ENCODE results near the gene CLPTM1. TPM values are rescaled to one million over a fixed set of nuclear protein-coding genes. Genes with fewer than 3 reads are reported as not detected.

The CLPTM1 gene
- polyA plus RNA-seq, 1 of the 3 experiments (the other 2 are of a cell fraction) = 86.5 TPM

GRCh38 chr19:44959691-44960090 is 4.5 kb downstream of the CLPTM1 start:
- H3K4me3 ChIP-seq (ENCODE audit: low read depth in 2 of 2, low read length in 1 of 2) = no peak overlapping the region
- no peak overlapping the region for H3K4me2 ChIP-seq
- no peaks in the 10 kb centered on the region for H3K9me3 ChIP-seq
- TF ChIP-seq EP300 (IDR thresholded peaks at IDR 0.05; ENCODE audit: borderline replicate concordance in 1 of 2, low read depth in 1 of 2, low read length in 1 of 2) = no peak
- no peak for TF ChIP-seq TEAD4 (IDR thresholded peaks at IDR 0.05; ENCODE audit: borderline replicate concordance, insufficient read depth)
- TF ChIP-seq MEF2A (IDR thresholded peaks at IDR 0.05; ENCODE audit: borderline replicate concordance, low read depth) = no peak
- TF ChIP-seq CTCF (IDR thresholded peaks at IDR 0.05) = no peak
- TF ChIP-seq RXRA (IDR thresholded peaks at IDR 0.05; ENCODE audit: borderline replicate concordance, low read depth) = no peak
- no peak for TF ChIP-seq MAX (IDR thresholded peaks at IDR 0.05; ENCODE audit: low read depth)
- TF ChIP-seq FOSL2 (IDR thresholded peaks at IDR 0.05; ENCODE audit: borderline replicate concordance, low read depth) = no peak
- TF ChIP-seq MXI1 (IDR thresholded peaks at IDR 0.05; ENCODE audit: low read depth, low read length) = no peak
- TF ChIP-seq PBX3 (IDR thresholded peaks at IDR 0.05) = no peak
- no peak for TF ChIP-seq IRF3 (IDR thresholded peaks at IDR 0.05; ENCODE audit: low read depth, low read length)
- no peak for TF ChIP-seq EZH2phosphoT487 (IDR thresholded peaks at IDR 0.05; ENCODE audit: borderline replicate concordance, low read depth)
- no peak for TF ChIP-seq ZBTB33 (IDR thresholded peaks at IDR 0.05; ENCODE audit: borderline replicate concordance, low read depth)
- H2AFZ ChIP-seq (ENCODE audit: low read depth) = no peak overlapping the region
- H3K27me3 ChIP-seq (ENCODE audit: insufficient read depth) = no peaks in the 10 kb centered on the region
- peaks cover under 1% of the 10 kb centered on the region for H3F3A ChIP-seq (replicated peaks; ENCODE audit: insufficient read depth)
- no peak for DNase-seq
- peaks cover 77% of the 10 kb centered on the region for H3K79me2 ChIP-seq (ENCODE audit: insufficient read depth)
- peaks cover 62% of the 10 kb centered on the region for H4K20me1 ChIP-seq (ENCODE audit: insufficient read depth)
- H3K4me1 ChIP-seq (ENCODE audit: control insufficient read depth in 1 of 2, insufficient read depth in 2 of 2, low read depth in 1 of 2, low read length in 1 of 2) = peaks cover 0 to 20% of the 10 kb centered on the region in 2 experiments; a peak in 2 of 4 replicates
- no peaks in the 10 kb centered on the region for H3K9me2 ChIP-seq
- H3K36me3 ChIP-seq (replicated peaks in 1 of 2; ENCODE audit: control insufficient read depth in 1 of 2, insufficient read depth in 2 of 2, low read length in 1 of 2) = peaks cover 4 to 15% of the 10 kb centered on the region in 2 experiments
- H3K9ac ChIP-seq = no peak overlapping the region
- 89% methylated on average over 5 of the region's 5 CpGs for WGBS (ENCODE audit: low lambda C conversion rate)
- ChIA-PET CTCF (interaction anchor here (0.5 to 1.8 kb wide), 8 partner anchors 8 to 722 kb away, joined by 3 to 4 read pairs (median 3); no protein-coding TSS in a partner anchor), POLR2A (no interaction called here)
- no peak overlapping the region for H3K27ac ChIP-seq (ENCODE audit: low read depth in 2 of 2, low read length in 1 of 2)

All from SK-N-SH (cell line).